Fibroblast of skin of right quadriceps (primary cell): ENCODE data around the gene CHTOP.
"Not testable (repeated sequence)": the region's sequence is repeated elsewhere in the genome, so short reads cannot be mapped to it uniquely, and the experiment has no call there.

Source experiments
- DNase-seq: peaks from one replicate; pipeline ENCODE4 v3.0.0-alpha.2; 2013

CHTOP gene, protein sequence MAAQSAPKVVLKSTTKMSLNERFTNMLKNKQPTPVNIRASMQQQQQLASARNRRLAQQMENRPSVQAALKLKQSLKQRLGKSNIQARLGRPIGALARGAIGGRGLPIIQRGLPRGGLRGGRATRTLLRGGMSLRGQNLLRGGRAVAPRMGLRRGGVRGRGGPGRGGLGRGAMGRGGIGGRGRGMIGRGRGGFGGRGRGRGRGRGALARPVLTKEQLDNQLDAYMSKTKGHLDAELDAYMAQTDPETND

DNA sequence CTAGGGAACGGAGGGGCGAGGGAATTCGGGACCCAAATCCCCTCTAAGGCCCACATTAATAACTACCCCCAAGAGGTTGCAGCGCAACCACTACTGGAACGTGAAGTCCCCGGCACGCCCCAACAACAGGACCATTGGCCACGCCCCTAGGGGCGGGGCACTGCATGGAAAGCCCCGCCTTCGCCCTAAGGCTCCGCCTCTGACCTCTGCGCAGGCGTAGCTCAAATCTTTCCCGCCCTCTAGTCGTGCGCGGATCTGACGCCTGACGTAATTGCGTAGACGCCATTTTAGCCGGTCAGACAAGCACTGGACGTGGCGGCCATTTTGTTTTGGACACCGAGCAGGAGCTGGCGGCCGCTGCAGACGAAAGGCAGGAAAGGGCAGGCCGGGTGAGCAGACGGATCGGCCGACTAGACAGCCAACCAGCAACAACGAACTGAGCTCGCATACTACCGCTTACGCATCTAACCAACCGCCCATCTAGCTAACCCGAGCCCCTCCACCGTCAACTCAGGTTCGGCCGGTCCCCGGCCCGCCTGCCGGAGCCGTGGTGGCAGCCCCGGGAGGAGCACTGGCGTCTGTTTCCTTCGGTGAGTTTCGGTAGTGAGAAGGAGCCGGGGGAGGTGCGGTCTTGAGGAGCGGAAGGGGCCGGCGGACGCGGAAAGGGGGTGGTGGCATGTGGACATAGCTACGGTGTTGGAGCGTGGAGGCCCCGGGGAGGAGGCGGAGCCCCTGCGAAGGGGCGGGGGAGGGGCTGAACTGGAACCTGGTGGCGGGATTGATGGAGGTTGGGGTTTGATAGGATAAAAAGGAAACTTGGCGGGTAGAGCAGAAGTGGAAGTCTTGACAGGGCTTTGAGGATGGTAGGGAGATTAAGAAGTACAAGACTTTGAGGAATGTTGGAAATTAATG is at the start of gene CHTOP:
Gene CHTOP, plus strand, starts transcription at position 313 of the 912 bp plus-strand sequence. CDS start 2,523 bp downstream, outside the sequence.
- DNase-seq = peak; percentile 99

DNA sequence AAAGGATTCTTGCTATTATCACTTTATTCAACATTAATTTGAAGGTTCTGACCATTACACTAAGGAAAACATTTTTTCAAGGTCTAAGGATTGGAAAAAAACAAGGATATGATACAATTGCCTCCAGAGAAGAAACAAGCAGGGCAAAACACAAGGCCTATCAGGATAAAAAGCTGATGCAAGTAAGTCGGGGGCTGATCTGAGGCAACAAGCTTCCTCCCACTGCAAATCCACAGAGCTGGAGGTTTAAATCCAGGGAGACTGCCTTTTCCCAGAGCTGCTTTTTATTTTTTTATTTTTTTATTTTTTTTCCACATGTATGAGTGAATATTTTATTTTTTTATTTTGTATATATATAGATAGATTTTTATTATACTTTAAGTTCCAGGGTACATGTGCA is 48.9 kb upstream of the CHTOP start:
- DNase-seq = no peak

DNA sequence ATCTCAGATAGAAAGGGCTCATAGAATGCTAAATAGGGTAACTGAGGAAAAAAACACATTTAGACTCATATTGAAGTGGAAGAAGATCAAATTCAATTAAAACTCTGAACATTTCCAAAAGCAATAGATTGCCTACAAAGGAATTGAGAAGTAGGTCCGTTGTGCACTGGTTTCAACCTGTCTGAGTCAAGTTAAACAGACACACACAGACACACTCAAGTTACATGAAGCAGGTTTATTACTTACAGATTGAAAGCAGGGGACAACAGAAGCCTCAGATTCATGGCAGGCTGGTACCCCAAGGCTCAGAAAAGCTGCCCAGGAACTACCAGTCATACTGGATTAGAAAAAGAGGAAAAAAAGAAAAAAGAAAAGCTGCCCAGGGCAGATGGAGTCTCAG is 47.5 kb upstream of the CHTOP start:
- DNase-seq = no peak

DNA sequence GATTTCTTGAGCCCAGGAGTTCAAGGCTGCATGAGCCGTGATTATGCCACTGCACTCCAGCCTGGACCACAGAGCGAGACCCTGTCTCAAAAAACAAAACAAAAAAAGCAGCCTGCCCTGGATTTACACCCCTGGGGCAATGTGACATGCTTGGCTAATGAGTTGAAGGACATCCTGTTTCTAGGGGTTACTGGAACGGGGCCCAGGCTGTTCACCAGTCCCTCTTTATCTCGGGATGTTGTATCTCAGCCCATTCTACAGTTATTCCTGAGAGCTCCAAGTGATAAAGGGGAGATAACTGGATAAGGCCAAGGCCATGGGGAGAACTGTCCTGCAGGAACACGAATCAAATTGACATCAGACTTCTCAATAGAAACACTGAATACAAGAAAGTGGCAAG is 46.6 kb upstream of the CHTOP start:
- no peak for DNase-seq

DNA sequence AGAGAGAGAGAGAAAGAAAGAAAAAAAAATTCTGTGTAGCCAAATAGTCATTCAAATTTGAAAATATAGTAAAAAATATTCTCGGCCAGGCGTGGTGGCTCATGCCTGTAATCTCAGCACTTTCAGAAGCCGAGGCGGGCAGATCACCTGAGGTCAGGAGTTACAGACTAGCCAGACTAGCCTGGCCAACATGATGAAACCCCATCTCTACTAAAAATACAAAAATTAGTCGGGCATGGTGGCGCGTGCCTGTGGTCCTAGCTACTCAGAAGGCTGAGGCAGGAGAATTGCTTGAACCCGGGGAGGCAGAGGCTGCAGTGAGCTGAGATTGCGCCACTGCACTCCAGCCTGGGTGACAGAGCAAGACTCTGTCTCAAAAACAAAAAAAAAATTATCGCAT is 45.8 kb upstream of the CHTOP start:
- not testable (repeated sequence) for DNase-seq

DNA sequence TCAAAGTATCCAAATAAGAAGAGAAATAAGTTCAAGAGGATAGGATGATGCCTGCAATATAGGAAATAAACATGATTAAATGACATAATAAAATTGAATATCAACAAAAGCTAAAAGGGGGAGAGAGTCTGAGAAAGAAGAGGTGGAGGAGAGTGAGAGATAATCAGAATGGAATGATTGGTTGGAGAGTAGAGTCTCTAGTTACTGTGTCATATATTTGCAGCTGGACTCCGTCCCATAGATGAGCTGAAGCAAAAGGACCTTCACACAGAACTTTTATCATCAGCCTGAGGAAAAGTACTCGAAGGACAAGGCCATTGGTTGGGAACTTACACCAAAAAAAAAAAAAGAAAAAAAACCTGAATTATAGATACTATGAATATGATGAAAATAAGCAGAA is 45.4 kb upstream of the CHTOP start:
- no peak for DNase-seq

DNA sequence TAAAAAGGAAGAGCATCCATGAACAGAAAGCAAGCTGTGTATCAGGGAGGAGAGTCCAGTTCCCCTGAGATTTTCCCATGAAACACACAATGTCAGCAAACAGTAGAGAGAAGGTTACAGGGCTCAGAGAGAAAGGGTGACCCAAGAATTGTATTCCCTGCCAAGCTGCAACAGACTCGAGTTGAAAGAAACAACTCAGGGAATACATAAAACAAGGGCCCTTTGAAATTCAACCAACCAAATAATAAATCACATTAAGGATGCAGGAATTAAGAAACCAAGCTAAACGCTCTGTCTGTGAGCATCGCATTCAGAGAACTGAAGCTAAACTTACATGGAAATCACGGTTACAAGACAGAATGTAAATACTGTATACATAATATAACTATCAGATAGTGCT is 41.1 kb upstream of the CHTOP start:
- DNase-seq = no peak

DNA sequence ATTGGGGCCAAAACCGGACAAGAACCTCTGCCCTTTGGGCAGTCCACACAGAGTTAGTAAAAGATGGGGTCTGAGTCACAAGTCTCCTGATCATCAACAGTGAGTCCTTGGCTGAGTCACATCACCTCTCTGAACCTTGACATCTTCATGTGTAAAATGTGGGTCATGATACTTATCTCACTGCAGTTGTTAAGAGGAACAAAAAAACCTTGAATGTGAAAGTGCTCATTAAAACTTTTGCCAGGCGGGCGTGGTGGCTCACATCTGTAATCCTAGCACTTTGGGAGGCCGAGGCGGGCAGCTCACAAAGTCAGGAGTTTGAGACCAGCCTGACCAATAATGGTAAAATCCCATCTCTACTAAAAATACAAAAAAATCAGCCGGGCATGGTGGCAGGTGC is 36.7 kb upstream of the CHTOP start:
- no peak for DNase-seq

DNA sequence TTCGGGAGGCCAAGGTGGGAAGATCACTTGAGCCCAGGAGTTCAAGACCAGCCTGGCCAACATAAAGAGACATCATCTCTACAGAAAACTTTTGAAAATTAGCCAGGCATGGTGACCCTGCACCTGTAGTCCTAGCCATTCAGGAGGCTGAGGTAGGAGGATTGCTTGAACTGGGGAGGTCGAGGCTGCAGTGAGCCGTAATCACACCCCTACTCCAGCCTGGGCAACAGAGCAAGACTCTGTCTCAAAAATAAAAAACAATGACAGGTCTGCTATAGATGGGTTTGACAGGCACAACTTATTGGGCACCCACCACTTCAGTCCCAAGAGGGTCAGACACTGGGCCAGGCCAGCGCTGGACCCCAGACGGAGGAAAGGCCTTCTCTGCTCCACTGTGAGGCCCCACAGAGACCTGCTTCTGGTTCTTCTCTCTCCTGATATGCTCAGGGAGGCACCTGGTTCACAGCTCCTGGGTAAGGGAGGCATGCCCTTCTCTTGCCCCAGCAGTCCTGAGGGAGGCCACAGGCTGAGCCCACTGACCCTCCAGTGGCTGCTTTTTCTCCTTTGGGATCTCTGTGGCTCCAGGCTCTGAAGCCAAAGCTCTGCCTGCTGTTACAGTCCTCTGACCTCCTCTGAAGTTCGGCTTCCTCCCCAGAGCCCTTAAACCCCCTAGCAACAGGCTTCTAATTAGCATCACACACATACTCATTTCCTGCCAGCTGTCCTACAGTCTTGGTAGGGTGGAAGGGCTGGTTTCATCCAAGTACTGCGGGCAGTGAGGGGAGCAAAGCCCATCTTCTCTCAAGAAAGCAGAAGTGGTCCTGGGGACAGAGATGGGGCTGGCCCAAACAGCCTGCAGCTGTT is 35.3 kb upstream of the CHTOP start:
- peak; percentile 74 for DNase-seq

DNA sequence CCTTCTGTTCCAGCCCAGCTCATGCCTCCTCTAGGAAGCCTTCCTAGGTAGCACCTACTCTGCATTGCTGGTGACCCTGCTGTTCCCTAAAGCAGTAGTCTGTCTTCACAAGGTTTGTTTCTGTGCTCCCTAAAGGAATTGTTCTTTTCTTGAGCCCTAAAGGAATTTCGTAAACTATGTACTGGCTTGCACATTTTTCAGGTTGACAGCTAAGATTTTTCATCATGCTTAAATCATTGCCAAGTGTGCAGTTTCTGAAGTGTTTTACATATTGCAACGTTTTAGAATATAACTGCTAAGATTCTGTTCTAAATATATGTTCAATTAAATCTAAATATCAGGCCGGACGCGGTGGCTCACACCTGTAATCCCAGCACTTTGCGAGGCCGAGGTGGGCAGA is 34.0 kb upstream of the CHTOP start:
- DNase-seq = no peak

DNA sequence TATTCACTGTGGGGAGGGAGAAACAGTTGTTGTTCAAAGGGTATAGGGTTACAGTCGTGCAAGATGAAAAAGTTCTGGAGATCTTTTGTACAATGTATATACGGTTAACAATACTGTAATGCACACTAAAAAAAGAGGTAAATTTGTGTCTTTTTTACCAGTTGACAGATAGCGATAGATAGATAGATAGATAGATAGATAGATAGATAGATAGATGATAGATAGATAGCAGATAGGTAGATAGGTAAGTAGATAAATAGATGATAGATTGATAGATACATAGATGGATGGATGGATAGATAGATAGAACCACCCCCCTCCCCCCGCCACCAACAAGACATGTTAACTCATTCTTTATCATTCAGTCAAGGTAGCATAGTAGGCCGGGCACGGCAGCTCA is 31.1 kb upstream of the CHTOP start:
- DNase-seq = no peak

DNA sequence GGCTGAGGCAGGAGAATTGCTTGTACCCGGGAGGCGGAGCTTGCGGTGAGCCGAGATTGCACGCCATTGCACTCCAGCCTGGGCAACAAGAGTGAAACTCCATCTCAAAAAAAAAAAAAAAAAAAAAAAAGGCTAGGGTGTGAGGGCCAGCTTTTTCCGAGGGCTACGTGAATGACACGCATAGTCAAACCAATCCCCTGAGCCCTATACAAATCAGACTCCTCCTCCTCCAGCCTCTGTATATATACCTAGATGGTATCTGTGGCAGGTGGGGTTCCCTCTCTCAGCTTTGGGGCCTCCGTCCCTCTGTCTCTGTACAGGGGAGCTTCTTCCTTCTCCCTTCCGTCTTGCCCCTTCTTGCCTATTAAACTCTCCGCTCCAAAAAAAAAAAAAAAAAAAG is 27.7 kb upstream of the CHTOP start:
- no peak for DNase-seq

DNA sequence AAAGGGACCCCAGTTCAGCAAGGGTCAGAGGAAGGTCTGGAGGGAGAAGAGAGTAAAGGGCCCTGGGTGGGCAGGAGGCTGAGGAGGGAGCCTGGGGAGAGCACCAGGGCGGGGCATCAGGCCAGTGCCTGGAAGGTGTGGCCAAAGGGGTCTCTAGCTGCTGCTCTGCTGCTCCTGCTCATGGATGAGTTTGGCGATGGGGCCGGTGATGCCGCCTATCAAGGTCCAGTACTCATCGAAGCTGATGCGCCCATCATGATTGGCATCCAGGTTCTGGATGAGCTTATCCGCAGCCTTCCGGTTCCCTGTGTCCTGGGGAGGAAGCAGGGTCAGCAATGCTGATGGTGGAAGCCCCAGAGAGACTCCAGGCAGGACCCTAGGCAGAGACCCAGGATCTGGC is 26.5 kb upstream of the CHTOP start:
- DNase-seq = no peak

DNA sequence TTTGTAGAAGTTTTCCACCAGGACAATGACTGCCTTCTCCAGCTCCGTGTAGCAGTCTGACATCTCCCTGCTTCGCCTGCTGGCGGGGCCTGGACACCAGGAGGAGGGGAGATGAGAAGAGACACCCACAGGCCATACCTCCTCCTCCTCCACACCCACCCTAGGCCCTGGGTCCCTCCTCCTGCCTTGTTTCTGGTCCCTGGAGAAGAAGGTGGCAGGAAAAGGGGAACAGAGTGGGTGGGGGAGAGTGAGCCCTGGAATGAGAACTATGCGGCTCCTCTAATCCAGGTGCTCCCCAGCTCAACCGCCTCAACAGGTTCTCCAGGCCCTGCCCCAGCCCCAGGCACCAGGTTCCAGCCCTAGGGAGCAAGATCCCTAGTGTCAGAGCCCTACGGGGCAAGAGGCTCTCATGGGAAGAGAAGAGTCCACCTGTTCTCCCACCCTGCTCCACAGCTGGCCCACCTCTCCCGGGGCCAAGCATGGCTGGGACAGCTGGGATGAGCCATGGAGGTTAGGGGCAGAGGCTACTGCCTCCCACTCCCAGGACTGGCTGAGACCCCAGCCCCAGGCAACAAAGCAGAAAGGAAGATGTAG is 25.7 kb upstream of the CHTOP start:
- DNase-seq = no peak

DNA sequence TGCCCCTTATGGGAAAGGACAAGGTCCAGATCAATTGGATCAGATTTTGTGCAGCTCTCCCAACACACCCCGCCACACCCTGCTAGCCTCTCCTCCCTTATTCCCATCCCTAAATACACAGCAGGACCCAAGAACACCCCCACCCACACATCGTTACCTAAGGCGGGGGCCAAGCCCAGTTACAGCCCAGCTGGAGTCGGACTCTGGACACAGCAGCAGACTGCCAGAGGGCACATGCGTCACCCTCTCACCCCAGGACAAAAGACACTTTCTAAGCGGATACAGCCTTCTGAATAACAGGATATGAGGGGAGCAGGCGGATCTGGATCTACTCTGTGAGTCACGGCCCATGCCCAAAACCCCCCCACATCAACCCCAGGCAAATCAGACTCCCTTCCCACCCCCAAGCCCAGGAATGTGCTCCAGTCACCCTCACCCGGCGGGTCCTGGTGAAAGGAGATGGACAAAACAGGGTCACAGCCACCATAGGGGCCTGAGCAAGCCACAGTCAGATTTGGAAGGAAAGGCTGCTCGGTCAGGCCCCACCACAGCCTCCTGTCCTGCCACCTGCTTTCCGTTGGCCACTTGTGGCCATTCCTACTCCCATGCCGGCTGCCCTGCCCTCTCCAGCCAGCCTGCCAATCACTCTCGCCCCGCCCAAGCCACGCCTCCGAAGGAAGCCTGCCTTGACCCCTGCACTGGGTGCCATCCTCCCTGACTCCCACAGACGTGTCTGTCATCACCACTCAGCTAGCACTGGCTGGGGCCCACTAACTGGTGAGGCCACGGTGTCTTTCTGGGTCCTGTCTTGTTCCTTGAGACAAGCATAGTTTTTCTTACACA is 24.9 kb upstream of the CHTOP start:
- peak; percentile 88 for DNase-seq

DNA sequence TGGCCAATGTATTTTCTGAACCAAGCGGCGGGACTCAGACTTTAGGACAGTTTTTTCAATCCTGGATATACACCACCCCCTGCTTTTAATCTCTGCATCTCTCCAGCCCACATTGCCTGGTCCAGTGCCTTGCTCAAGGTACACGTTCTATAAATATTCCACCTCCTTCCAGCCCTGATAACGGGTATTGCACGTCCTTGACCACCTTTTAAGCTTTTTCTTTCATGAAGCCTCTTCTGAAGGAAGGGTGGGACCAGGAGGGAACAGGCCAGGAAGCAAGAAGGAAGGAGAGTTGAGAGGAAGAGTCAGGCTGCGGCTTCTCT is 24.3 kb upstream of the CHTOP start:
- no peak for DNase-seq

DNA sequence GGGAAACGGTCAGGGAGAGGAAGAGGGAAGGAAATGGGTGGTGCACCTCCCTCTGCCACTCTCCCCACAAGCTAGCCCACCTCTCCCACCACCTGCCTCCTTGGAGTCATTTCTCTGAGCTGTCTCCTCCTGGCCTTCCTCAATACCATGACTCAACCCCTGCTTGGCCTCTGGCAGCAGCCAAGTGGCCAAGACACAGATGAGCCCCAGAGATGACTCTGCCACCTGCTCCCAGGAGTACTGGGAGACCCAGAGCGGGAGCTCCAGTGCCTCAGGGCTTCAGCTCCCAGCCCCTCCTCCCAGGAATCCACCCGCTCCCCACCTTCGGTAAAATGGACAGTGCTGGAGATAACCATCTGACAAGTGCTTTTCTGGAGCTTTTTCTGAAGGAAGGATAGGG is 23.5 kb upstream of the CHTOP start:
- DNase-seq = no peak

DNA sequence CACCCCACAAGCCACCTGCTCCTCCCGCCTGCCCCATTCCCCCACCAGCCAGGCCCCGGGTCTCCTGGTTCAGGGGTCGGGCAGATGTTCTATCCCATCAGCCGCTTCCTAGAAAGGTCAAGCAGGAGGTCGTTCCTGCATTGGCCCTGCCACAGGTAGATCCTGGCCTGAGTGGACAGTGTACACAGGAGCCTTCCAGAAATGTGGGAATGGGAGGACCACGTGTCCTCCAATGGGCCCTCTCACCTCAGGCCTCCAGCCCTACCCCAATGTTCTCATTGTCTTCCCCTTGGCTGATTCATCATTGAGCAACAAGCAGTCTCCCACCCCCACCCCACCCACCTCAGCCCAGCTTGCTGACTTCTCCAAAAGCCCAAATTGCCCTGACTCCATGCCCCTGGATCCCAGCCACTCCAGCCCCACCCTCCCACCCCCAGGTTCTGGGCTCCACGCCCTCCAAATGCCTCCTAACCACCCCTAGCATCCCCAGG is 23.0 kb upstream of the CHTOP start:
- DNase-seq = peak; percentile 40

DNA sequence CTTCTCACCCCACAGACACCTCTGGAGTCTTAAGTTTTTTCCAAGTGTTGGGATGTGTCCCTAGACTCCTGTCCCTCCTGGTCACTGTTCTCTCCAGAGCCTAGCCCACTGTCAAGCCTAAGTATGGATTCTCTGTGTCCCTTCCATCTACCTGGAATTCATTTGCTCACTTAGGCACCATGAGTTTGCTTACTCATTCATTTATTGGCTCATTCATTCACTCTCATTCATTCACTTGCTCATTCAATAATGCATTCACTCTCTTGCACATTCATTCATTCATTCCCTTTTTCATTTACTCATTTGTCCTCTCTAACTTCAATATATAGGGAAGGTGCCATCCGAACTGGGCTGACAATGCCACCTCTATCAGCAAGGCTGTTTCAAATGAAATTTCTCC is 22.5 kb upstream of the CHTOP start:
- DNase-seq = no peak

DNA sequence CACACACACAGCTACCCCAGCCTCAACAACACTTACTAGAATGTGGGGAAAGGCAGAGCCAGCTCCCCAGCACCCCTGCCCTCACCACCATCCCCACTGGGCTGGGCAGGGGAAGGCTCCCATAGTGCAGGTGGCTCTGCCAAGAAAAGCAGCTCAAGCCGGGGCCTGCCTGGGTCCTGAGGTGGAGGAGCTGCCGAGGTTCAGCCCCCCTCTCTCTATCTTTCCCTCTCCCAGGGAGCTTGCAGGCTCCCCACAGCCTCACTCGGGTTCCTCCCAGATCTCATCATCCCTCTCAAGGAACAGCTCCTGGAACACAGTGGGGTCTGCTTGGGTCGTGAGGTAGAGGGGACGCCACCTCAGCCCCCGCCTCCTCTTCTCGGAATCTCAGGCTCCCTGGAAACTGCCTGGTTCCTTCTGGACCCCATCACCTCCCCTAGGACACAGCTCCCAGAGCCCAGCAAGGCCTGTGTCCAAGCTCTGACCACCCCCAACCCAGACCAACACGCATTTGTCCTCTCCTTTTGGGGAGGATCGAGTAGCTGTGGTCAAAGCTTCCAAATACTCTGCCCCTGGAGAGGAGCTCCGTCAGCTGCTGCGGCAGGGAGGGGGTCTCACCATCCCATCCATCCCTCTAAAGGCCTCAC is 21.6 kb upstream of the CHTOP start:
- no peak for DNase-seq

DNA sequence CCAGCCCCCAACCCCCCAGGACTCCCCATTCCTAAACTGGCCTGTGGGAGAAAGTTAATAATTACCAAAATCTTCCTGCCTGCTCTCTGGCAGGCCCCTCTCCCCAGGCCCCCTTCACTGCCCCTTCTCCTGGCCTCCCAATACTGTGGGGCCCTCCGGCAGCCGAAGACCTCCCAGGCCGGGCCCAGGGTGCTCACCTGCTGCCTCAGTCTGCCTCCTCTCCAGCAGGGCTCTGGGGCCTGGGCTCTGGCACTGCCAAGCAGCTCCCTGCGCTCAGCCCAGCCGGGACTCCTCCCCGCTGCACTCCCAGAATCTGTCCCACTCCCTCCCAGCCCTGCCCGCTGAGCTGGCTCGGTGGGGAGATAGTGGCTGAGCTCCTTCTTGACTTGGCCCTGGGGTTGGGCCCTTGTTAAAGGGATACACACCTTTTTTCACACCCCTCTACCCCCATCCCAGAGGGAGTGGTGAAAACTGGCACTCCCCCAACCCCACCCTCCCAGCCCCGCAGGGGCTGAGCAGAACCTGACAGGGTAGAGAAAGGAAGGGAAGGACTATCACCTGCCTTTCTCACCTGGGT is 21.0 kb upstream of the CHTOP start, which contains the start of gene S100A16:
Gene S100A16, minus strand, starts transcription at position 383 of the 577 bp plus-strand sequence. CDS start 4,986 bp downstream, outside the sequence.
- peak; percentile 65 for DNase-seq
